Thyroid gland (tissue), 4 donors: ENCODE measurements around the gene DENND4A. TPM values are rescaled to one million over a fixed set of nuclear protein-coding genes. Genes with fewer than 3 reads are reported as not detected.

ENCODE experiments used
- DNase-seq, 2 donors: peaks; one replicate each; pipeline ENCODE4 v3.0.0-alpha.2; 2019
- H3K27ac ChIP-seq, 3 donors: fragments of 200-600 bp; sonication (generic); 1 replicate in 2 of 3; 2 replicates in 1 of 3; pipeline ENCODE4 v1.5.1; 2016 to 2019; ENCODE audit warnings: mild to moderate bottlenecking in 1 of 3, moderate library complexity in 1 of 3
- H3K27me3 ChIP-seq: fragments of 200-600 bp; sonication (generic); one replicate; pipeline ENCODE4 v1.5.1; 2019
- H3K36me3 ChIP-seq, 2 donors: fragments of 200-600 bp; sonication (generic); one replicate each; pipeline ENCODE4 v1.5.1; 2016 to 2019
- H3K4me1 ChIP-seq, 2 donors: fragments of 200-600 bp; sonication (generic); one replicate each; pipeline ENCODE4 v1.5.1; 2017 to 2019
- H3K4me3 ChIP-seq, 3 donors: fragments of 200-600 bp; sonication (generic); replicated peaks in 1 of 3; 1 replicate in 2 of 3; 2 replicates in 1 of 3; pipeline ENCODE4 v1.5.1; 2016; ENCODE audit warnings: mild to moderate bottlenecking in 1 of 3
- H3K9me3 ChIP-seq: fragments of 200-600 bp; sonication (generic); one replicate; pipeline ENCODE4 v1.5.1; 2017
- CTCF ChIP-seq, 6 experiments: fragments of 200-600 bp in 3 of 6; fragments of 450-650 bp in 3 of 6; sonication (generic) in 3 of 6; IDR thresholded peaks; one replicate each; pipeline ENCODE4 v1.5.1; 2016 to 2019; ENCODE audit warnings: antibody characterized with exemption in 6 of 6, mild to moderate bottlenecking in 2 of 6, inconsistent platforms in 1 of 6, moderate library complexity in 1 of 6
- POLR2A ChIP-seq, 2 donors: fragments of 450-650 bp; IDR thresholded peaks; one replicate each; pipeline ENCODE4 v1.6.1; 2017; ENCODE audit warnings: antibody characterized with exemption in 2 of 2, mild to moderate bottlenecking in 2 of 2, moderate library complexity in 1 of 2
- WGBS, 2 donors: methylation state at CpG; one replicate each; pipeline ENCODE4 v1.1.5; 2017; 5-methylcytosine and 5-hydroxymethylcytosine counted together
- intact Hi-C: fragments of 100-400 bp; cut with DNase I; formaldehyde crosslinking; loops from one replicate; pipeline ENCODE4 v1.15.1; 2023
- total RNA-seq, 4 donors: library from RNA; depleted of rRNA; stranded (reverse); fragments of >200 nt; gene quantifications; one replicate each; pipeline ENCODE4 v1.2.3, GENCODE V29; 2016

The DENND4A gene
- total RNA-seq, 4 donors from 2014 or later: 37.5 to 79.9 (median 45.7) TPM

DNA sequence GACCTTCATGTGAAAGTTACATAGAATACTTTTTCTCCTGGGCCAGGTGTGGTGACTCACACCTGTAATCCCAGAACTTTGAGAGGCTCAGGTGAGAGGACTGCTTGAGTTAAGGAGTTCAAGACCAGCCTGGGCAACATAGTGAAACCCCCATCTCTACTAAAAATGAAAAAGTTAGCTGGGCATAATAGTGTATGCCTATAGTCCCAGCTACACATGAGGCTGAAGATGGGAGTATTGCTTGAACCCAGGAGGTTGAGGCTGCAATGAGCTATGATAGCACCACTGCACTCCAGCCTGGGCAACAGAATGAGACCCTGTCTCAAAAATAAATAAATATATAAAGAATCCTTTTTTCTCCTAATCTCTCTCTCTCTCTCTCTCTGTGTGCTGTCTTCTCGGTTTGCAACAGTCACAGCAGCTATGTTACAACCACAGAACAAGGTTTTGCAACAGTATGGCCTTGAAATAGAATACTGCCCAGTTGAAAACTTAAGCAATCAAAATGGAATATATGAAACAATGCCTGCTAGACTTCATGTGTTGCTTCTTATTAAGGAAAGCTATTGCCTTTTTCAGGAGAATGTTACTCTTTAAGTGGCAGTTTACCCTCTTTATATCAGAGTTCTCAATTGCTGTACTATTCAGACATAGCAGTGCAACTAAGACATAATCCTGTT is 12.3 kb upstream of the DENND4A start:
- DNase-seq: no peak
- Histone ChIP-seq H3K4me1 (no peaks in the 10 kb centered on the region), H3K9me3 (no peaks in the 10 kb centered on the region), H3K4me3 (no peak overlapping the region), H3K27me3 (no peaks in the 10 kb centered on the region), H3K27ac (no peak overlapping the region), H3K36me3 (no peaks in the 10 kb centered on the region)
- WGBS, 2 donors: 75 to 84% methylated on average over 1 of the region's 1 CpG
- intact Hi-C loops: no loop called here
- TF ChIP-seq POLR2A (IDR thresholded peaks at IDR 0.05) (no peak), CTCF (IDR thresholded peaks at IDR 0.05) (no peak)

DNA sequence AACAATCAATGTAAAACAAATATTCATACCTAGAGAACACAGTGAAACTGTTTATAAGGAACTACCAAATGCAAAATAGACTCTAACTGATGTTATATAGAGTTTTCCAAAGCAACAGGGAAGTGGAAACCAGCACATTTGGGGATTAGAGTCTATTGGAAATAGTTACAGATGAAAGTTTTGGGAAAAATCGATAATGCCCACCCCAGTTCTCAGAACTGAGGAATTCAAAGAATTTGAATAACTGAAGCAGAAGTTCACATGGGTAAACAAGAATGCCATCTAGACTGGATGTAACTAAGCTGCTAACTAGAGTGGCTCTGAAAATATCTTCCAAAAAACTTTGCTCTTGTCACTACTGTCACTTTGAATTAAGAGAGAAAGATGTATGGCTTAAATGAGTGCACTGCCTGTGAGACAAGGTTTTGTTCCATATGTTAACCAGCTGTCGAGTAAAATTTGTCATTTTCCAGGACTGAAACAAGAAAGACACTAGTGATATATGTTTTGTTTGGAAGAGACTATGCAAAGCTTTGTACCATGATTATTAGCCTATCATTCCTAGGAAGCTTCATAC is 9.2 kb upstream of the DENND4A start:
- H3K27me3 ChIP-seq: no peaks in the 10 kb centered on the region
- H3K9me3 ChIP-seq: no peaks in the 10 kb centered on the region
- no peak overlapping the region for H3K4me3 ChIP-seq
- 62 to 67% methylated on average over 2 of the region's 2 CpGs for whole genome bisulfite sequencing, 2 donors
- H3K36me3 ChIP-seq: no peaks in the 10 kb centered on the region
- TF ChIP-seq CTCF (IDR thresholded peaks at IDR 0.05) (no peak), POLR2A (IDR thresholded peaks at IDR 0.05) (no peak)
- DNase-seq: no peak
- H3K27ac ChIP-seq: no peak overlapping the region
- no peaks in the 10 kb centered on the region for H3K4me1 ChIP-seq
- intact Hi-C loops: no loop called here

DNA sequence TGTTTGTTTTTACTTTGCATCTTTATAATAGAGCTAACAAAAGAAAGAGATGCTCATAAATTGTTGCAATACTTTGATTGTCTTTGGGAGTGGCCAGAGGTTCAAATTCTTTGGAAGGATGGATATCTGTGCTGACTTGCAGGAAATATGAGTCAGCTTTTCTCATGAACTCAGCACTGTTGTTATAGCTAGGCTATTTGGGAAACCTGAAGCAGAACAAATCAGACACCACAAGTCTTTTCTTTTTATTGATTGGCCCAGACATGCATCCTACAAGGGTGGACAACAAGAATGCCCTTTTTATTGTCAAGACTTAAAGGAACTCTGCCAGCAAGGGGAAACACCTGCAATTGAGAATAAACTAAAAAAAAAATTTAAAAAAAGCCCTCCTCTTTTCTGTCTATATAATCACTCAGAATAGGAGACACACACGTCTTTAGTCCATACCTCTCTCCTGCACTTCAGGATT is 4.6 kb upstream of the DENND4A start:
- Histone ChIP-seq H3K27me3 (no peaks in the 10 kb centered on the region), H3K4me1 (peaks cover 4 to 6% of the 10 kb centered on the region in 2 donors), H3K27ac (no peak overlapping the region), H3K4me3 (no peak overlapping the region), H3K9me3 (no peaks in the 10 kb centered on the region), H3K36me3 (no peaks in the 10 kb centered on the region)
- DNase-seq: no peak
- 70 to 73% methylated on average over 1 of the region's 1 CpG for WGBS, 2 donors
- intact Hi-C loops: no loop called here
- TF ChIP-seq POLR2A (IDR thresholded peaks at IDR 0.05) (no peak), CTCF (IDR thresholded peaks at IDR 0.05) (no peak)

DNA sequence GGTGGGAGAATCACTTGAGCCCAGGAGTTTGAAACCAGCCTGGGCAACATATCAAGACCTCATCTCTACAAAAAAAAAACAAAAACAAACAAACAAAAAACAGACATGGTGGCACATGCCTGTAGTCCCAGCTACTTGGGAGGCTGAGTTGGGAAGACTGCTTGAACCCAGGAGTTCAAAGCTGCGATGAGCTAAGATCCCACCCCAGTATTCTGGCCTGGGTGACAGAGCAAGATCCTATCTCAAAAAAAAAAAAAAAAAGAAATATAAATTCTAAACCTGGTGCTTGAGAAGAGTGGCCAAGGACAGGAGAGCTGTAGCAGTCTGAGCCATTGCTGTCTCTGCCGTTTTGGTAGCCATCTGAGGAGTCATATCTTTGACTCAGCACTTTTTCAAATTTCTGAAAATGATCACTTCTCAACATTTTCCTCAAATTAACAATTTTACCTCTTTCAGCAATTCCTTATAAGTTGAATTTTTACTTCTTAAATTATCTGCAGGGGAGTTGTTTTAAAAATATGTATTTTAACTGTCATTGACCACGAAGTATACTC is 3.6 kb upstream of the DENND4A start:
- no peaks in the 10 kb centered on the region for H3K9me3 ChIP-seq
- H3K27me3 ChIP-seq: no peaks in the 10 kb centered on the region
- H3K36me3 ChIP-seq: no peaks in the 10 kb centered on the region
- H3K4me1 ChIP-seq: peaks cover 5 to 6% of the 10 kb centered on the region in 2 donors
- H3K4me3 ChIP-seq: no peak overlapping the region
- TF ChIP-seq CTCF (IDR thresholded peaks at IDR 0.05) (no peak), POLR2A (IDR thresholded peaks at IDR 0.05) (no peak)
- H3K27ac ChIP-seq: no peak overlapping the region
- intact Hi-C loops: no loop called here
- no peak for DNase-seq
- WGBS, 2 donors: 76 to 80% methylated on average over 3 of the region's 3 CpGs

DNA sequence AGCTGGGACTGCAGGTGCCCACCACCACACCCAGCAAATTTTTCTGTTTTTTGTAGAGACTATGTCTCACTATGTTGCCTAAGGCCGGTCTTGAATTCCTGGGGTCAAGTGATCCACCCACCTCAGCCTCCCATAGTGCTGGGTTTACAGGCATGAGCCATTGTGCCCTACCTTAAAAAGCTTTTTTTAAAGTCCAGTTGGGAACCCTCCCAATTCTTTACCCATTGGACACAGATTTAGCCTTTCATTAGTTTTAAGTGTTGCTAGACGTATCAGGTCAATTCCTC is 1.7 kb upstream of the DENND4A start:
- Histone ChIP-seq H3K27ac (no peak overlapping the region), H3K4me1 (peaks cover 15 to 16% of the 10 kb centered on the region in 2 donors), H3K27me3 (no peaks in the 10 kb centered on the region), H3K36me3 (no peaks in the 10 kb centered on the region), H3K4me3 (no peak overlapping the region), H3K9me3 (no peaks in the 10 kb centered on the region)
- no peak for DNase-seq
- WGBS, 2 donors: 94% methylated on average over 2 of the region's 2 CpGs
- TF ChIP-seq POLR2A (IDR thresholded peaks at IDR 0.05) (no peak), CTCF (IDR thresholded peaks at IDR 0.05) (no peak)
- intact Hi-C loops: no loop called here
